Activated naive CD8-positive, alpha-beta T cell treated with anti-CD3 and anti-CD28 coated beads, Interleukin-2, amount 50 U/mL, for 24 hours (primary cell): ENCODE data around the gene VSIR.

ENCODE experiments used
- ATAC-seq: fragments of 150-1000 bp; cut with Tn5 transposase; one replicate; pipeline ENCODE4 v1.10.0; 2021
- DNase-seq: peaks from one replicate; pipeline ENCODE4 v3.0.0; 2021
- H3K27ac Mint-ChIP-seq: one replicate; pipeline ENCODE4 v1.8.0; 2021; ENCODE audit warnings: mild to moderate bottlenecking, mixed read lengths
- H3K27me3 Mint-ChIP-seq: one replicate; pipeline ENCODE4 v1.8.0; 2021; ENCODE audit warnings: mixed read lengths
- H3K36me3 Mint-ChIP-seq: one replicate; pipeline ENCODE4 v1.8.0; 2021; ENCODE audit warnings: low read depth, mixed read lengths
- H3K4me1 Mint-ChIP-seq: one replicate; pipeline ENCODE4 v1.8.0; 2021; ENCODE audit warnings: mixed read lengths
- H3K4me3 Mint-ChIP-seq: one replicate; pipeline ENCODE4 v1.8.0; 2021; ENCODE audit warnings: mild to moderate bottlenecking, moderate library complexity, mixed read lengths
- H3K9me3 Mint-ChIP-seq: one replicate; pipeline ENCODE4 v1.8.0; 2021; ENCODE audit warnings: mixed read lengths

VSIR gene

DNA sequence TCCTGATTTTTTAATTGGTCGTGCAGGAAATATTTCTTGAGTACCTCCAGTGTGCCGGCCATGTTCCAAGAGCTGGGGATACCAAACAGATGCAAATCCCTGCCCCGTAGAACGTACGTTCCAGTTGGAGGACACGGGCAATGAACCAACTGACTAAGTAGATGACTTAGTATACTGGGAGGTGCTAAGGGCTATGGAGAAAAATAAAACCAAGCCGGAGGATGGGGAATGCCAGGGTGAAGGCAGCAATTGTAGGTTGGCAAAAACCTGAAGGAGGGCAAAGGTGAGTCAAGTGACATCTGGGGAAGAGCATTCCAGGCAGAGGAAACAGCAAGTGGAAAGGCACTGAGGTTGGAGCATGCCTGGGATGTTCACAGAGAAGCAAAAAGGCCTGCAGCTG lies 6.8 kb upstream of the VSIR start:
- no peak overlapping the region for H3K4me3 Mint-ChIP-seq
- H3K36me3 Mint-ChIP-seq: no peaks in the 10 kb centered on the region
- H3K4me1 Mint-ChIP-seq: peaks cover 23% of the 10 kb centered on the region
- peaks cover 4% of the 10 kb centered on the region for H3K9me3 Mint-ChIP-seq
- no peaks in the 10 kb centered on the region for H3K27me3 Mint-ChIP-seq
- ATAC-seq (no peak), DNase-seq (no peak)
- H3K27ac Mint-ChIP-seq: no peak overlapping the region

DNA sequence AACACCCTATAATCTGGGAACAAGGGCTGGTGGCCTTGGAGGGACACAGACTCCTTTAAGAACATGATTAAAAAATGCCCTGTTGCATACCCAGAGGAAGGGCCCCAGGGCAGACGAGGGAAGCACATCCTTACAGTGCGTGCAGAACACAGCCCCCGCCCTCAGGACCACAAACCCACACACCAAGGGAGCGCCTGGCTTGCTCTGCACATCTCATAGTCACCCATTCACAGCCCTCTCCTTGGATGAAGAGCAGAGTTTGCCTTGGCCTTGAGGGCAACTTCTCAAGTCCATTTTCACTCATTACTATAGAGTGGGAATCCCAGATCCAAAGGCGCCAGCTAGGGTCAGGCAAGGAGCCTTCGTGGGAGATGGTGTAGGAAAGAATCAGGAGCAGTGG lies 6.3 kb upstream of the VSIR start:
- no peak for ATAC-seq
- peaks cover 4% of the 10 kb centered on the region for H3K9me3 Mint-ChIP-seq

DNA sequence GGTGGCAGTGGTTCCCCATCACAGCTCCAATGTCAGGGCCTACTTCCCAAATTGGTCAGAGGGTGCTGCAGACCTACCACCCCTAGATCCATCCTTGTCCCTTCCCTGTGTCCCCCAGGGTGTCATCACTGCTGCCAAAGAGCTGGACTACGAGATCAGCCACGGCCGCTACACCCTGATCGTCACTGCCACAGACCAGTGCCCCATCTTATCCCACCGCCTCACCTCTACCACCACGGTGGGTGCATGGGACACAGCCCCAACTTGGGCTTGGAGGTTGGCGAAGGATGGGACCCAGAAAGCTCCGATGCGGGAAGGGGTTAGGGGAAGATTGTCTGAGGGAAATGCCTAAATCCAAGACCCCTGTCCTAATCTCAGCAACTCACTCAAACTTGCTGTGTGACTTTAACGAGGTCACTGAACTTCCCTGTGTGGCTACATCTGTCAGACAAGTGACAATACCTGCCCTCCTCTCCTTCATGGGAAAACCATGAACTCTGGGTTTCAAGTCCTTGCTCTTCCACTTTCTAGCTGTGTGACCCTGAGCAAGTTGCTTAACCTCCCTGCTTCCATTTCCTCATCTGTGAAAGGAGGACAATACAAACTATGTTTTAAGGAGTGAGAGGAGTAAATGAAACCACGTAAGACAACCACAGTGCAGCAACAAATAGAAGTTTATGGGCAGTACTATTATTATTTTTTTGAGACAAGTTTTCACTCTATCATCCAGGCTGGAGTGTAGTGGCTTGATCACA lies 4.9 kb upstream of the VSIR start:
- Mint-ChIP-seq H3K27ac (no peak overlapping the region), H3K27me3 (no peaks in the 10 kb centered on the region), H3K4me3 (no peak overlapping the region), H3K9me3 (peaks cover 4% of the 10 kb centered on the region), H3K4me1 (peaks cover 40% of the 10 kb centered on the region), H3K36me3 (no peaks in the 10 kb centered on the region)
- ATAC-seq (no peak), DNase-seq (no peak)

More for the DNA sequence above, 6.3 kb upstream of the VSIR start:
- H3K4me1 Mint-ChIP-seq: peaks cover 28% of the 10 kb centered on the region
- no peak overlapping the region for H3K27ac Mint-ChIP-seq
- no peak overlapping the region for H3K4me3 Mint-ChIP-seq
- DNase-seq: no peak
- no peaks in the 10 kb centered on the region for H3K27me3 Mint-ChIP-seq
- no peaks in the 10 kb centered on the region for H3K36me3 Mint-ChIP-seq

DNA sequence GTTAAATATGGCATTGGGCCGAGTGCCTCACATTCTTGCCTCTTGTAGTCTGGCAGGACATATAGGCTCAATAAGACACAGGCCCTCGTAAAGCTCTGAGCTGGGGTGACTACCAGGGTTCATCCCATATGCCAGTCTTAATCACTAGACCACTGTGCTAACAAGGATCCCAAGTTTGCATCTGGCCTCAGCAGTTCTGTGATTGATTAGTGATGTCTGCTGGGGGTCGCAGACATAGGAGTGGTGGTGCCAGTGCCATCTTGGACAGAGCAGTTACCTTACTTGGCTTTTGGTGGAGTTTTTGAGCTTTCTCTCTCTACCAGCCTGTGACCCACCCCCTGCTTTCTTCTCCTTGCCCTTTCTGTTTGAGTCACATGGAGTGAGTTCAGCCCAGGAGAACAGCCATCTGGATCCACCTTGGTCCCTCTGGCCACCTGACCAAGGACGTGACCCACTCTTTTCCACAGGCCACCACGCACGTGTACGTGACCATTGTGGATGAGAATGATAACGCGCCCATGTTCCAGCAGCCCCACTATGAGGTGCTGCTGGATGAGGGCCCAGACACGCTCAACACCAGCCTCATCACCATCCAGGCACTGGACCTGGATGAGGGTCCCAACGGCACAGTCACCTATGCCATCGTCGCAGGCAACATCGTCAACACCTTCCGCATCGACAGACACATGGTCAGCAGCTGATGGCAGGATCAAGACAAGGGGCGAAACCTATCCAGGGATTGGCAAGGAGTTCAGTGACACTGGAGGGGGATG lies 4.1 kb upstream of the VSIR start:
- Mint-ChIP-seq H3K36me3 (no peaks in the 10 kb centered on the region), H3K4me3 (no peak overlapping the region), H3K27me3 (no peaks in the 10 kb centered on the region), H3K27ac (no peak overlapping the region), H3K4me1 (peaks cover 39% of the 10 kb centered on the region), H3K9me3 (peaks cover 4% of the 10 kb centered on the region)
- DNase-seq: no peak
- no peak for ATAC-seq

DNA sequence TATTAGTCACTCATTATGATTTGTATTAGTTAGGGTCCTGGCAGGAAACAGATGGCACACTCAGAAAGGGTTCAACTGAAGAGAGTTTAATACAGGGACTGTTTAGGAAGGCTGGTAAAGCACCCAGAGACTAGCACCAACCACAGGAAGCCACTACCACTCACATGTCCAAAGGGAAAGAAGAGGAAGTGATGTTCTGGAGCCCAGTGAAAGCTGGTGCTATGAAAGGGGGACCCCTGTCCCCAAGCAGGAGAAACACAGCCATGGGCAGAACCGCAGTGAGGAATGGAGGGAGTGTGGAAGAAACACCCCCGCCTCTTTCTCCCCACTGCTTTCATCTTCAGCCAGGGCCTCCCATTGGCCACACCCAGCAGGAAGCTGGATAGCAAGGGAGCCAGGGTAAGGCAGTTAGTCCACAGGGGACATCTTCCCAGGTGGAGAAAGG lies 3.2 kb upstream of the VSIR start:
- Mint-ChIP-seq H3K27ac (peak overlapping the region; percentile 36), H3K36me3 (peaks cover 7% of the 10 kb centered on the region), H3K9me3 (peaks cover 4% of the 10 kb centered on the region), H3K4me3 (no peak overlapping the region), H3K4me1 (peaks cover 48% of the 10 kb centered on the region), H3K27me3 (no peaks in the 10 kb centered on the region)
- ATAC-seq: no peak
- DNase-seq: no peak

DNA sequence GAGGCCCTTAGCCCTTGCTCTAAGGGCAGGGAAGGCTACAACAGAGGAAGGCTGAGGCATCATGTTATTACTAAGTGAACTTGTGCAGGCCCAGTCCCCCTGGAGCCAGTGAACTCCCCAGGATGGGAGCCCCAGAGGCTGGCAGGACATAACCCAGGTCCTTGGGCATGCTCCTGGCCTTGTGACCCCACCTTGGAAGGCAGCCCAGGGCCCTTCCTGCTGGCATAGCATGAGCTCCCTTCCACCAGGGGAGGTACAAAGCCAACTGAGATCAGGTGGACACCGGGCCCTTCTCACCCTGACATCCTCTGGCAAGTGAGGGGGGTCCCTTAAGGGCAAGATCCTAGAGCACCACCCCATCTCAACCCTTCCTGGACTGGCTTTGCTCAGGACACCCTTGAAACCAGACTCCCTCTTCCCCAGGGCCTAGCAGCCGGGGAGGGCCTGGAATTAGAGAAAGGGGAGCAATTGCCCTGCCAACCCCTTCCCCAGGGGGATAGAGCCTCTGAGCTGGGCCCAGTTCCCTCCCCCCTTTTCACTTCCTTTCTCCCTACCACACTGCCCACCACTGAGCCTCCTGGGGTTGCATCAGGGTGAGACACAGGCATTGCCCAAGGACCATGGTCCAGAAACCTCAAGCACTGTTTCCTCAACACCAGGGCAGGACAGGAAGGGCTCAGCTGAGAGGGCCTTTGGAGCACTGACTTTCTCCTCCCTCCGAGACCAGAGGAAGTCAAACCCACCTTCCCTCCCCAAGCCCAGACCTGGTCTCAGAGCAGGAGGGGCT lies 1.8 kb upstream of the VSIR start:
- H3K9me3 Mint-ChIP-seq: peaks cover 4% of the 10 kb centered on the region
- DNase-seq (no peak), ATAC-seq (no peak)
- H3K27me3 Mint-ChIP-seq: no peaks in the 10 kb centered on the region
- peak overlapping the region; percentile 89 for H3K27ac Mint-ChIP-seq
- H3K36me3 Mint-ChIP-seq: peaks cover 12% of the 10 kb centered on the region
- peaks cover 62% of the 10 kb centered on the region for H3K4me1 Mint-ChIP-seq
- H3K4me3 Mint-ChIP-seq: peak overlapping the region; percentile 87

DNA sequence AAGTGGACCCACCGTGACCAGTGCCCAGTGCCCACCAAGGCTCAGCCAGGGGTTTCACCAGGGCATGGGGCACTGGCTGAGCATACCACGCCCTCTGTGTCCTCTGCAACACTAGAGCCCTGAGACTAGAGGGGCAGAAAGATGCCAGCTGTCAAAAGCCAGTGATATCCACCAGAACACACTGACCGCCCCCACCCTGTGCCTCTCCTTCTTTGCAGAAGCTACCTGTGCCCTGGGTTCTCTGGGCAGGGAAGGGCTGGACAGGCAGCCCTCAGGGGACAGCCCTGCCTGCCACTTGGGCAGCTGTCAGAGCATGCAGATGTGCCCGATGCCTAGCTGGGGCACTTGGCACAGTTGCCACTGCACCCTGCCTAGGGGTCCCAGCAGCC lies 494 bp downstream of the VSIR start:
- Mint-ChIP-seq H3K27ac (peak overlapping the region; percentile 95), H3K4me3 (peak overlapping the region; percentile 87), H3K36me3 (peaks cover 28% of the 10 kb centered on the region), H3K4me1 (peaks cover 81% of the 10 kb centered on the region), H3K9me3 (peaks cover 4% of the 10 kb centered on the region), H3K27me3 (no peaks in the 10 kb centered on the region)
- DNase-seq (no peak), ATAC-seq (no peak)

DNA sequence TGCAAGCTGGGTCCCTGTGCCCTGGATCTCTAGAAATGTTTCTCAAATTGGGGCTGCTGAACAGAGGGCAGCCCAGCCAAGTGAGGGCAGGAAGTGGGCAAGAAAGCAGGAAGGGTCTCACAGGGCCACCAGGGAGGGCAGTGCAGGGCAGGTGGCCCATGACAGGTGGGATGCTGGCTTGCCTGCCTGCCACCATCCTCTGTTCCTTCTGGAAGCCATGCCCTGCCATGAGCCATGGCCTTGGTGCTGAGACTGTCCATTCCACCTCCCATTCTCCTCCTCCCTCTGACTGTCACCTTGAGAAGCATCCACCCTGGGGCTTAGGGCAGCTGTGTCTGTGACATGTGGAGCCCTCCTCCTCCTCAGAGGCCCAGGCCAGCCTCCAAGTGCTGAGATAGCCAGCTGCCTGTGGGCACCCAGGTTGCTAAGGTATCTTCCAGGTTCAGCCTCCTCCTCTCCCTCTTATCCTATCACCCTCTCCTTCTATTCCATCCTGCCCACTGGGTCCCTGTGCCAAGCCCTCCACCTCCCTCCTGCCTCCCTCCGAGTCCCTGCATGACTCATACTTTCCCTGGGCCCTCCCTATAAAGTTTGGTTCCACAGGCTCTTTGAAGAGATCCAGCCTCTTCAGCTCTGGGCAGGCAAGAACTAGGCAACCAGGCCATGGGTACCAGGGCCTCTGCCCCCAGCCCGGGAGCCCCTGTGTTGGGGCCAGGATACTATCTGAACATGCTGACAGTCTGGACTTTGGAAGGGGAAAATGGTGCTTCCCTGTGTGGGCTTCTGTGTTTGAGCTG lies 1.3 kb downstream of the VSIR start:
- H3K27ac Mint-ChIP-seq: peak overlapping the region; percentile 95
- peaks cover 86% of the 10 kb centered on the region for H3K4me1 Mint-ChIP-seq
- H3K4me3 Mint-ChIP-seq: peak overlapping the region; percentile 87
- no peaks in the 10 kb centered on the region for H3K9me3 Mint-ChIP-seq
- peak; percentile 23 for ATAC-seq
- peak; percentile 61 for DNase-seq
- H3K36me3 Mint-ChIP-seq: peaks cover 31% of the 10 kb centered on the region
- H3K27me3 Mint-ChIP-seq: no peaks in the 10 kb centered on the region

DNA sequence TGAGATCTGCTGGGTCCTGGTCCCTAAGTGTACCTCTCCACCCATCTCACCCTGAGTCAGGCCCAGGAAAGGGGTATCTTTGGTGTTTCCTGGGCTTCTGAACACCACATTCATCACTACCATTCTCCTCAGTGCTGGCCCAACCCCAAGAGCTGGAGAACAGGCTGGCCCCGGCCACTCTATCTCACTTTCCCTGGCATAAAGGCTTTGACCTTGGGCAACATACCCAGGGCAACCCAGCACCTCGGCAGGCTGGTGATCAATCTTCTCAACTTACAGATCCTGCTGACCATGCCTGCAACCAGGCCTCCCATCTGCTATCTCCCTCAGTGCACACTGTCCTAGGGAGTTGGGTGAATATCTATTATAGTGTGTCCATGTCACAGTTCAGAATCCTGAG lies 2.1 kb downstream of the VSIR start:
- DNase-seq (no peak), ATAC-seq (no peak)
- Mint-ChIP-seq H3K4me3 (peak overlapping the region; percentile 87), H3K9me3 (no peaks in the 10 kb centered on the region), H3K27me3 (no peaks in the 10 kb centered on the region), H3K27ac (peak overlapping the region; percentile 95), H3K4me1 (peaks cover 86% of the 10 kb centered on the region), H3K36me3 (peaks cover 38% of the 10 kb centered on the region)

DNA sequence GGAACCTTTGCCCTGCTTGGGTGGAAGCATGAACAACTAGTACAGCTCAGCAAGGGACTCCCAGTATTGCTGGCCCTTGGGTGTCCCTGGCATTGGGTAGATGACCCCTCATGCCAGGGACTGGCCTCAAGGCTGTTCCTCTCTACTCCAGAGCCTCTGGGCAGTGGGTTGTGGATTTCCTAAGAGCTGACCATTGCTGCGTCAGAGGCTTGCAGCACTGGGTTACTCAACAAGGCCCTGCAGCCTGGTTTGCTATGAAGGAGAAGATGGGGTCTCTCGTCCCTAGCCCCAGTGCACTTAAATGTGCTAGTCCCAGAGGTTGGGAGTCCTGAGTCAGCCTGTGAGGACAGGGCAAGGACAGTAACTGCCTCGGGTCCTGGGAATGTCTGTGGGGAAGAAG lies 2.5 kb downstream of the VSIR start:
- DNase-seq (no peak), ATAC-seq (no peak)
- H3K4me3 Mint-ChIP-seq: peak overlapping the region; percentile 87
- H3K9me3 Mint-ChIP-seq: no peaks in the 10 kb centered on the region
- H3K36me3 Mint-ChIP-seq: peaks cover 38% of the 10 kb centered on the region
- peak overlapping the region; percentile 95 for H3K27ac Mint-ChIP-seq
- H3K4me1 Mint-ChIP-seq: peaks cover 85% of the 10 kb centered on the region
- H3K27me3 Mint-ChIP-seq: no peaks in the 10 kb centered on the region

DNA sequence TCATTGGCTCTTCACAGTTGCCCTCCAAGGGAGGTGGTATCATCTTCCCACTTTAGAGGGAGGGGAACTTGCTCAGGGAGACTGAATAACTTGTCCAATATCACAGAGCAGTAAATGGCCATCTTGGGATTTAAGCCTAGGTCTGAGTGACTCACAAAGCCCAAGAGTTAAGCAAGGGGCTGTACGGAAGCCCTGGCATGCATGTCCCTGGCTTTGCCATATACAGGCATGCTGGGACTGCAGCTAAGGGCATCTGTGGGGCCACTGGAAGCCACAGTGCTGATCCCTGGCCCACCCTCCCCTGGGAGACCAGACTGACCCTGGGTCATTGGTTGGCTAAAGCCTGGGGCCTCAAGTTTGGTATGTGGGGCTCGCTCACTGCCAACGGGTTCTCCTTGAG lies 3.1 kb downstream of the VSIR start:
- no peak for ATAC-seq
- H3K27ac Mint-ChIP-seq: peak overlapping the region; percentile 95
- peaks cover 42% of the 10 kb centered on the region for H3K36me3 Mint-ChIP-seq
- peaks cover 85% of the 10 kb centered on the region for H3K4me1 Mint-ChIP-seq
- H3K4me3 Mint-ChIP-seq: peak overlapping the region; percentile 87
- H3K9me3 Mint-ChIP-seq: no peaks in the 10 kb centered on the region
- H3K27me3 Mint-ChIP-seq: no peaks in the 10 kb centered on the region
- no peak for DNase-seq

DNA sequence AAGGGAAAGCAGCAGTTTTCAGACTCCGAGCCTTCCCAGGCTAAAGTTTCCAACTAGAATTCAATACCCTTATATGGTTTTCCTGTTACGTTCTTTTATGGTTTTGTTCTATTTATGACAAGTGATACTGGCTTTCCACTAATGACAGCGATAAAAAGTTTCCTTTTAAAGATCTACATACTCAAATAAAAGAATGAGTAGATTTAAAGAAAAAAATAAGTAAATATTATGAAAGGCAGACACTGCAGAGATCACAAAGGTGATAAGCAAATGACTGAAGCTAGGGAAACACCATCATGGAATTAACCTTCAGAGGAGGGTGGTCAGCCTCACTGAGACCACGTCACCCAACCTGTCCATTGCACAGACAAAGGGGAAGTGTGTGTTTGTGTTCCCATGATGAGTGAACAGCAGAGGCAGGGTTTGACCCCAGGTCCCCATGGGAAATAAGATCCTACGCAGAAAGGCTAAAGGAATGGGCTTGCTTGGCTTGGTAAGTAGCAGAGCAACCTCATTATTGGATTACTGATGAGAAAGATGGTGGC lies 4.0 kb downstream of the VSIR start:
- H3K27me3 Mint-ChIP-seq: no peaks in the 10 kb centered on the region
- H3K27ac Mint-ChIP-seq: peak overlapping the region; percentile 95
- peak overlapping the region; percentile 87 for H3K4me3 Mint-ChIP-seq
- peaks cover 47% of the 10 kb centered on the region for H3K36me3 Mint-ChIP-seq
- H3K9me3 Mint-ChIP-seq: no peaks in the 10 kb centered on the region
- no peak for DNase-seq
- H3K4me1 Mint-ChIP-seq: peaks cover 85% of the 10 kb centered on the region
- peak; percentile 8 for ATAC-seq

DNA sequence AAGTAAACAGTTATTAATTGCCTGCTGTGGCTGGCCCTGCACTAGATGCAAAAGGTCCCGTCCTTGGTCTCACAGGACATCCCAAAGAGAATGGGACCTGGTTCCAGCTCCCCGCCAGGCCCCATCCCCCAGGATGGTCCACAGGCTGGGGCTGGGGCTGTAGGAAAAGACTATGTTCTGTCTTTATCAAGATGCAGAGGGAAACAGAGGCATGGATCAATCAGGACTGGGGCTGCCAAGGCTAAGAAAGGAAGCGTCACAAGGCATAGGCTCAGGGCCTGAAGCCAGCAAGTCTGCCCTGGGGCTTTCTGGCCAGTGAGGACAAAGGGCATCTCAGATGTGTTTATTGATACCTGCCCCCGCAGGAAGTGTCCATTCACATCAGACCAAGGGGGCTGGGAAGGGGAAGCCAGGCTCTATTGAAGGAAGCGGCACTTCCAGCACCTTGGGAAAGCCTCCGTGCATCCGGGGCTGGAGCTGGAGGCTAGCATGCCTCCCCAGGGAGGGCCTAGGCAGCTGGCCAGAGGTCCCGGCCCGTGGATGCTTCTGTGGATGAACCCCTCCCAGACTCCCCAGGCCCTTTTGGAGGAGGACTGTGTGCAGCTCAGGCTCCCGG lies 5.8 kb downstream of the VSIR start:
- no peaks in the 10 kb centered on the region for H3K9me3 Mint-ChIP-seq
- peak overlapping the region; percentile 87 for H3K4me3 Mint-ChIP-seq
- DNase-seq (no peak), ATAC-seq (no peak)
- H3K4me1 Mint-ChIP-seq: peaks cover 90% of the 10 kb centered on the region
- H3K27me3 Mint-ChIP-seq: no peaks in the 10 kb centered on the region
- H3K36me3 Mint-ChIP-seq: peaks cover 53% of the 10 kb centered on the region
- peak overlapping the region; percentile 95 for H3K27ac Mint-ChIP-seq
